Pancreas (tissue), 10 donors: ENCODE measurements around the gene PRDM15. TPM values are rescaled to one million over a fixed set of nuclear protein-coding genes. Genes with fewer than 3 reads are reported as not detected.

Experiments used
- ATAC-seq, 4 donors: fragments of 200-7000 bp; cut with Tn5 transposase; one replicate each; pipeline versions ENCODE4 v1.8.0 to v1.9.1; 2020; ENCODE audit warnings: mild to moderate bottlenecking in 4 of 4, moderate library complexity in 4 of 4
- DNase-seq, 6 donors: peaks; one replicate each; pipeline ENCODE4 v3.0.0-alpha.2; 2020
- FAIRE-seq: peaks from 2 replicates; lab custom pipeline; 2012; peaks lifted over from hg19 to GRCh38; lab: Jason Lieb, UNC
- H3K27ac ChIP-seq, 4 donors: fragments of 200-600 bp; sonication (generic); 1 replicate in 3 of 4; 2 replicates in 1 of 4; pipeline versions ENCODE4 v1.5.0 to v1.8.0; 2020
- H3K27me3 ChIP-seq, 4 donors: fragments of 200-600 bp; one replicate each; pipeline ENCODE4 v1.8.0; 2021
- H3K36me3 ChIP-seq, 3 donors: fragments of 200-600 bp; sonication (generic) in 1 of 3; one replicate each; pipeline versions ENCODE4 v1.5.0 to v1.8.0; 2020 to 2021
- H3K4me1 ChIP-seq, 3 donors: fragments of 200-600 bp; one replicate each; pipeline ENCODE4 v1.8.0; 2021
- H3K4me3 ChIP-seq, 4 donors: fragments of 200-600 bp; sonication (generic) in 2 of 4; one replicate each; pipeline versions ENCODE4 v1.5.0 to v1.8.0; 2020 to 2021
- H3K9me3 ChIP-seq, 4 donors: fragments of 200-600 bp; one replicate each; pipeline ENCODE4 v1.8.0; 2021
- WGBS, 2 donors: extraction: QIAGEN DNeasy Blood & Tissue Kit; methylation state at CpG; one replicate each; pipeline ENCODE4 v1.1.7; 2013; 5-methylcytosine and 5-hydroxymethylcytosine counted together
- intact Hi-C, 3 donors: fragments of 100-400 bp; cut with DNase I; formaldehyde crosslinking; loops; one replicate each; pipeline versions ENCODE4 v1.11.1 to v1.14.2; 2022
- polyA plus RNA-seq, 2 donors: library from polyadenylated mRNA; stranded (reverse); fragments of 200-250 nt; gene quantifications; one replicate each; pipeline ENCODE4 v1.2.3, GENCODE V29; 2013
- total RNA-seq, 6 donors: library from RNA; stranded (reverse); fragmentation: NEBNext Ultra II Directional in 4 of 6; extraction: Animal tissue kit (Norgen Biotek cat#: 25700) in 4 of 6; gene quantifications; one replicate each; pipeline versions ENCODE4 v1.2.1 to v1.2.4, GENCODE V29; 2021 to 2023
- TF ChIP-seq, protein P1 (sequence below), 4 donors: fragments of 200-600 bp; sonication (generic) in 3 of 4; IDR thresholded peaks; one replicate each; pipeline versions ENCODE4 v1.5.0 to v1.8.0; 2021; ENCODE audit warnings: antibody characterized with exemption in 4 of 4
- donor health status: healthy with polysubstance abuse.
- donor health status: DM: no; HTN: no; CAD: no; lungs with moderate emphysema.
- donor health status: DM: no; HTN: no; CAD: no.
- donor health status: control.
- donor health status: control.
- donor health status: Bipolar disorder and iron deficiency.
- donor health status: DM: yes; HTN: yes; CAD: no.
- donor health status: DM: no; HTN: no; CAD: no.
- donor health status: DM: no; HTN: no; CAD: no.
- donor health status: DM: yes; HTN: yes; CAD: no.

The PRDM15 gene, protein sequence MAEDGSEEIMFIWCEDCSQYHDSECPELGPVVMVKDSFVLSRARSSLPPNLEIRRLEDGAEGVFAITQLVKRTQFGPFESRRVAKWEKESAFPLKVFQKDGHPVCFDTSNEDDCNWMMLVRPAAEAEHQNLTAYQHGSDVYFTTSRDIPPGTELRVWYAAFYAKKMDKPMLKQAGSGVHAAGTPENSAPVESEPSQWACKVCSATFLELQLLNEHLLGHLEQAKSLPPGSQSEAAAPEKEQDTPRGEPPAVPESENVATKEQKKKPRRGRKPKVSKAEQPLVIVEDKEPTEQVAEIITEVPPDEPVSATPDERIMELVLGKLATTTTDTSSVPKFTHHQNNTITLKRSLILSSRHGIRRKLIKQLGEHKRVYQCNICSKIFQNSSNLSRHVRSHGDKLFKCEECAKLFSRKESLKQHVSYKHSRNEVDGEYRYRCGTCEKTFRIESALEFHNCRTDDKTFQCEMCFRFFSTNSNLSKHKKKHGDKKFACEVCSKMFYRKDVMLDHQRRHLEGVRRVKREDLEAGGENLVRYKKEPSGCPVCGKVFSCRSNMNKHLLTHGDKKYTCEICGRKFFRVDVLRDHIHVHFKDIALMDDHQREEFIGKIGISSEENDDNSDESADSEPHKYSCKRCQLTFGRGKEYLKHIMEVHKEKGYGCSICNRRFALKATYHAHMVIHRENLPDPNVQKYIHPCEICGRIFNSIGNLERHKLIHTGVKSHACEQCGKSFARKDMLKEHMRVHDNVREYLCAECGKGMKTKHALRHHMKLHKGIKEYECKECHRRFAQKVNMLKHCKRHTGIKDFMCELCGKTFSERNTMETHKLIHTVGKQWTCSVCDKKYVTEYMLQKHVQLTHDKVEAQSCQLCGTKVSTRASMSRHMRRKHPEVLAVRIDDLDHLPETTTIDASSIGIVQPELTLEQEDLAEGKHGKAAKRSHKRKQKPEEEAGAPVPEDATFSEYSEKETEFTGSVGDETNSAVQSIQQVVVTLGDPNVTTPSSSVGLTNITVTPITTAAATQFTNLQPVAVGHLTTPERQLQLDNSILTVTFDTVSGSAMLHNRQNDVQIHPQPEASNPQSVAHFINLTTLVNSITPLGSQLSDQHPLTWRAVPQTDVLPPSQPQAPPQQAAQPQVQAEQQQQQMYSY
- 1 to 10 TPM; 1.6 to 3.9 (median 2.9) TPM for total RNA-seq
- polyA plus RNA-seq, result 1 to 10 TPM; 3.7 to 3.9 TPM

DNA sequence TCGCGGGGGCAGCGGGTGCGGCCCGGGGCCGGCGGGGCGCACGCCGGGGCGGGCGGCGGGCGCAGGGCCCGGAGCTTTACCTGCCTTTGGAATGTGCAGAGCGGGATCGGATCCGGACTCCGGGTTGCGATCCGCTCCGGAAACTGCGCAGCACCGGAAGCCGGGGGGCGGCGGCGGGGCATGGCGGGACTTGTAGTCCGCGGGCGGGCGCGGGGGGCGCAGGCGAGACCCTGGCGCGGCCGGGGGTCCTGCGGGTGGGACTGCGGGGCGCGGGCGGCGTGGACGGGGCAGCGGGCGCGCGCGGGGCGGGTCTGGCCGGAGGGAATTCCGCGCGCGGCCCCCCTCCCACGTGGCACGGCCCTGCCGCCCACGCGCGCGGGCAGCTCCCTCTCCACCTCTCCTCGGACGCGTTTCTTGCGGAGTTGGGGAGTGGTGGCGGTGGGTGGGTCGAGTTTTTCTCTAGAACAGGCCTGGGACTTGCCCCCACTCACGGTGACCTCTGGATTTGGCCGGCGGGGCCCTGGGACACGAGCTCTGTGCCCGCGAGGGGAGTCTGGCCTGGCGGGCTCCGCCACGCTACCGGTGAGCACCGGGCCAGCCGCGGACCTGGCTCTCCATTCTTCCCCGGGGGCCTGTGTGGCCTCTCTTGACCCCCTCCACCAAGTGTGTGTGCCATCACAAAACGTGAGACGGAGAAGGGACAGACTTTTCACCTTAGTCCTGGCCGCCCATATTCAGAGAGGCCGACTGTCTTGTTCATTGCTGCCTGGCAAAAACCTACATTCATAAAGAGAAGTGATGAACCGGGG lies at the start of gene PRDM15:
Gene PRDM15 (minus strand): TSS at position 155 of the 809 bp plus-strand sequence. CDS start 18,981 bp downstream, outside the sequence.
- Histone ChIP-seq H3K9me3 (no peaks in the 10 kb centered on the region), H3K4me3 (peak within 1 kb of the TSS; percentile 63 to 78 (median 66)), H3K4me1 (peaks cover 4 to 7% (median 6%) of the 10 kb centered on the region in 3 donors), H3K27me3 (no peaks in the 10 kb centered on the region), H3K36me3 (no peaks in the 10 kb centered on the region), H3K27ac (peak within 1 kb of the TSS; percentile 58 to 79 (median 74))
- ATAC-seq (peak; percentile 58 to 73 (median 64)), FAIRE-seq (no peak), DNase-seq (peak; percentile 81 to 94 (median 85))
- intact Hi-C loops, result no loop called here
- TF ChIP-seq, protein P1, sequence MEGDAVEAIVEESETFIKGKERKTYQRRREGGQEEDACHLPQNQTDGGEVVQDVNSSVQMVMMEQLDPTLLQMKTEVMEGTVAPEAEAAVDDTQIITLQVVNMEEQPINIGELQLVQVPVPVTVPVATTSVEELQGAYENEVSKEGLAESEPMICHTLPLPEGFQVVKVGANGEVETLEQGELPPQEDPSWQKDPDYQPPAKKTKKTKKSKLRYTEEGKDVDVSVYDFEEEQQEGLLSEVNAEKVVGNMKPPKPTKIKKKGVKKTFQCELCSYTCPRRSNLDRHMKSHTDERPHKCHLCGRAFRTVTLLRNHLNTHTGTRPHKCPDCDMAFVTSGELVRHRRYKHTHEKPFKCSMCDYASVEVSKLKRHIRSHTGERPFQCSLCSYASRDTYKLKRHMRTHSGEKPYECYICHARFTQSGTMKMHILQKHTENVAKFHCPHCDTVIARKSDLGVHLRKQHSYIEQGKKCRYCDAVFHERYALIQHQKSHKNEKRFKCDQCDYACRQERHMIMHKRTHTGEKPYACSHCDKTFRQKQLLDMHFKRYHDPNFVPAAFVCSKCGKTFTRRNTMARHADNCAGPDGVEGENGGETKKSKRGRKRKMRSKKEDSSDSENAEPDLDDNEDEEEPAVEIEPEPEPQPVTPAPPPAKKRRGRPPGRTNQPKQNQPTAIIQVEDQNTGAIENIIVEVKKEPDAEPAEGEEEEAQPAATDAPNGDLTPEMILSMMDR (IDR thresholded peaks at IDR 0.05), result no peak
- WGBS, 2 donors, result 3% methylated on average over 65 to 89 of the region's 89 CpGs

DNA sequence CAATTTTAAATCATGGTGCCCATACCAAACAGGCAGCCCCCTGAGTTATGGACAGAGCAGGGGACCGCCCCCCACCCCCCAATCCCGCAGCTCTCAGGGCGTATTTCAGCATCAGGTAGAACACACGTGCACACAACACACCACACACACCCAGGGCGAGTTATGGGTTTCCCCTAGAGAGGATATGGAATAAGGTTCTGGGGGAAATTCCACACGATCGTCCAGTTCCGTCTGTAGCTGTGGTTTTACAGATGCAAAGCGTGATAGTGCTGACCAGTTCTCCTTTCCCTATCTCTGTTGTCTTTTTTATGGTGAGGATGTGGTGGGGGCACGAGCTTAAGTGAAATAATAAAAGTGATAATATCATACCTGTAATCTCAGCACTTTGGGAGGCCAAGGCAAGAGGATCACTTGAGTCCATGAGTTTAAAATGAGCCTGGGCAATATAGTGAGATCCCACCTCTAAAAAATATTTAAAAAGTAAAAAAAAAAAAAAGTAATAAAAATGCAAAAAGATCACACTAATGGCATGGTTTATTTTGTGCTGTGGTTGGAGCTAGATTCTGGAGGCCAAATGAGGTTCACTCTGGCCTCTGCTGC lies 49.6 kb upstream of the PRDM15 start:
- peak in 1 of 4 donors; percentile 8 for ATAC-seq
- intact Hi-C loops, result no loop called here
- Histone ChIP-seq H3K4me1 (peaks cover 8 to 22% (median 17%) of the 10 kb centered on the region in 3 donors), H3K4me3 (no peak overlapping the region), H3K27ac (peak overlapping the region in 1 of 4 donors; percentile 12), H3K9me3 (no peaks in the 10 kb centered on the region), H3K27me3 (no peaks in the 10 kb centered on the region), H3K36me3 (no peaks in the 10 kb centered on the region)
- WGBS, 2 donors, result 88 to 92% methylated on average over 10 of the region's 10 CpGs
- no peak for DNase-seq
- FAIRE-seq, result no peak
- TF ChIP-seq, protein P1 (IDR thresholded peaks at IDR 0.05), result no peak

DNA sequence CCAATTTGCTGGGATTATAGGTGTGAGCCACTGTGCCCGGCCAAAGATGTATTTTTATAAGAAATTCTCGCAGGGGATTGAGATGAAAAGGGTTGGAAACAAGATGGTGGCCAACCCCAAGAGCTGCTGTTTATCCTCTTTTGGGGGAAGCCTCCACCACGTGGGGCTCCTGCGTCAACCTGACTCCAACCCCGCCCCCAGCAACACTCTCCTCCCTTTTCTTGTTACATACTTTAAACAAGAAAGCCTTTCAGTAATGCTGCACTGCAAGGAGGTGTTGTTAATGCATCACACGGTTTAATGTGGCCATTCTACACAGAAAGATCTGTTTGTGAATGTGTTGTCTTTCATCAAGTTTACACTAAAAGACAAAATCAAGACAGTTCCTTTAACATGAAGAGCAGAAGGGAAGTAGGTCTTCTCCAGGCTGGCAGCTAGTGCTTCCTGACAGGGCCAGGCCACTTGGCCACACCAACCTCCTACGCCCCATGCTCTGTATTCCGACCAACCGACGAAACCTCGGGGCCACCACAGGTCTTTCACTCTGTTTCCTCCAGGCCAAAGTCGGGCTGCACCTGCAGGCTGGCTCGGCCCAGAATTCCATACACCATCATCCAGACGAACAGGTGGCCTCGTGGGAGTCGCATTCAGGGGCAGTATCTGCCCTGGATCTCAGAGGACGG lies 48.7 kb upstream of the PRDM15 start:
- peak overlapping the region in 2 of 4 donors; percentile 12 to 85 for H3K27ac ChIP-seq
- intact Hi-C loops, result no loop called here
- no peaks in the 10 kb centered on the region for H3K9me3 ChIP-seq
- FAIRE-seq (no peak), ATAC-seq (peak in 1 of 4 donors; percentile 10), DNase-seq (no peak)
- whole genome bisulfite sequencing, 2 donors, result 92 to 95% methylated on average over 17 of the region's 17 CpGs
- H3K4me1 ChIP-seq, result peaks cover 8 to 20% (median 16%) of the 10 kb centered on the region in 3 donors
- H3K4me3 ChIP-seq, result no peak overlapping the region
- TF ChIP-seq, protein P1 (IDR thresholded peaks at IDR 0.05), result no peak
- H3K27me3 ChIP-seq, result no peaks in the 10 kb centered on the region
- no peaks in the 10 kb centered on the region for H3K36me3 ChIP-seq
